Thoracic aorta (tissue), 2 donors: ENCODE measurements around the gene RETREG3. TPM values are rescaled to one million over a fixed set of nuclear protein-coding genes. Genes with fewer than 3 reads are reported as not detected.

Experiments
- ATAC-seq: fragments of 150-250 bp; one replicate; pipeline ENCODE4 v1.8.0; 2017; ENCODE audit warnings: low read depth; ENCODE audit not compliant: insufficient number of reproducible peaks, low FRiP score
- DNase-seq: peaks from one replicate; pipeline ENCODE4 v3.0.0-alpha.2; 2020; ENCODE audit warnings: low spot score
- H3K27ac ChIP-seq, 2 donors: fragments of 200-600 bp; sonication (generic); 1 replicate in 1 of 2; 2 replicates in 1 of 2; pipeline ENCODE4 v1.5.1; 2016; ENCODE audit warnings: mild to moderate bottlenecking in 2 of 2, moderate library complexity in 2 of 2
- H3K27me3 ChIP-seq: fragments of 200-600 bp; sonication (generic); replicated peaks from 2 replicates; pipeline ENCODE4 v1.6.0; 2016; ENCODE audit warnings: mild to moderate bottlenecking; ENCODE audit not compliant: insufficient read depth
- H3K36me3 ChIP-seq: fragments of 200-600 bp; sonication (generic); one replicate; pipeline ENCODE4 v1.5.1; 2016
- H3K4me1 ChIP-seq, 2 donors: fragments of 200-600 bp; sonication (generic); 1 replicate in 1 of 2; 2 replicates in 1 of 2; pipeline versions ENCODE4 v1.5.1 to v1.6.0; 2016; ENCODE audit warnings: low read depth in 2 of 2, mild to moderate bottlenecking in 1 of 2; ENCODE audit not compliant: control insufficient read depth in 1 of 2
- H3K4me3 ChIP-seq: fragments of 200-600 bp; sonication (generic); 2 replicates; pipeline ENCODE4 v1.5.1; 2016; ENCODE audit warnings: mild to moderate bottlenecking
- H3K9me3 ChIP-seq: fragments of 200-600 bp; sonication (generic); 2 replicates; pipeline ENCODE4 v1.5.1; 2016
- total RNA-seq, 2 donors: library from RNA; depleted of rRNA; stranded (reverse); fragments of >200 nt; gene quantifications; one replicate each; pipeline versions ENCODE4 v1.1.0 to v1.2.3, GENCODE V29; 2016
- TF ChIP-seq, protein P1 (sequence below): fragments of 200-600 bp; sonication (generic); IDR thresholded peaks from one replicate; pipeline ENCODE4 v1.5.1; 2019; ENCODE audit warnings: antibody characterized with exemption

Gene RETREG3
- total RNA-seq, 2 donors from 2014 or later, result 49.0 to 60.4 TPM

DNA sequence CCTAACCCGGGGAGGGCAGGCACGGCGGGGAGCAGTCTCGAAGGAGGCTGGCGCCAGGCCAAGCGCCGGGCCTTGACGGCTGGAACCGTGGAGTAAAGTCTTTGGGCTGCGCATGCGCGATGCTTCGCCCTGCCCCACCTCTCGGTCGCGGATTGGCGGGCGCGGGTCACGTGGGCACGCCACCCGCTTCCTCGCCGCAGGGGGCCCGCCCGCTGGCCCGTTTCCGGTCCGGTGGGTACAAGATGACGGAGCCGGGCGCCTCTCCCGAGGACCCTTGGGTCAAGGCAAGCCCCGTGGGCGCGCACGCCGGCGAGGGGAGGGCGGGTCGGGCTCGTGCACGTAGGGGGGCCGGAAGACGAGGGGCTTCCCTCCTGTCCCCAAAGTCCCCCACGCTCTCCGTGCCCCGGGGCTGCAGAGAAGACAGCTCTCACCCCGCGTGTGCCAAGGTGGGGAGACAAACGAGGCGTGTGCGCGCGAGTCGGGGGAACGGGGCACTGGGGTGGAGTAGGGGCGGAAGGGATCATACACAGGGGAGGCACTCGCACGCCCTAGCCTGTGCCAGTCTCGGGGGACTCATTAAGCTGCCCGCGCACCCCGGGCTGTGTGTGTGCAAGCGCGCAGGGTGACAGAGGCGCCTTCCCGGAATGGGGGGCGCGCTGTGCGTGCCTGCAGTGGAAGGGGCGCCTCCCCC lies 42.1 kb downstream of the RETREG3 start, which contains the start of gene MLX:
MLX (plus strand) TSS at position 218 of the 691 bp plus-strand sequence; CDS start at position 243, 25 bp downstream.
- peak within 1 kb of the TSS; percentile 93 to 94 for H3K27ac ChIP-seq
- peaks cover 52% of the 10 kb centered on the region for H3K36me3 ChIP-seq
- ATAC-seq (peak; percentile 60), DNase-seq (peak; percentile 72)
- no peaks in the 10 kb centered on the region for H3K9me3 ChIP-seq
- H3K4me3 ChIP-seq, result peak within 1 kb of the TSS; percentile 91
- TF ChIP-seq, protein P1, sequence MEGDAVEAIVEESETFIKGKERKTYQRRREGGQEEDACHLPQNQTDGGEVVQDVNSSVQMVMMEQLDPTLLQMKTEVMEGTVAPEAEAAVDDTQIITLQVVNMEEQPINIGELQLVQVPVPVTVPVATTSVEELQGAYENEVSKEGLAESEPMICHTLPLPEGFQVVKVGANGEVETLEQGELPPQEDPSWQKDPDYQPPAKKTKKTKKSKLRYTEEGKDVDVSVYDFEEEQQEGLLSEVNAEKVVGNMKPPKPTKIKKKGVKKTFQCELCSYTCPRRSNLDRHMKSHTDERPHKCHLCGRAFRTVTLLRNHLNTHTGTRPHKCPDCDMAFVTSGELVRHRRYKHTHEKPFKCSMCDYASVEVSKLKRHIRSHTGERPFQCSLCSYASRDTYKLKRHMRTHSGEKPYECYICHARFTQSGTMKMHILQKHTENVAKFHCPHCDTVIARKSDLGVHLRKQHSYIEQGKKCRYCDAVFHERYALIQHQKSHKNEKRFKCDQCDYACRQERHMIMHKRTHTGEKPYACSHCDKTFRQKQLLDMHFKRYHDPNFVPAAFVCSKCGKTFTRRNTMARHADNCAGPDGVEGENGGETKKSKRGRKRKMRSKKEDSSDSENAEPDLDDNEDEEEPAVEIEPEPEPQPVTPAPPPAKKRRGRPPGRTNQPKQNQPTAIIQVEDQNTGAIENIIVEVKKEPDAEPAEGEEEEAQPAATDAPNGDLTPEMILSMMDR, result no peak
- peaks cover 23 to 43% of the 10 kb centered on the region in 2 donors for H3K4me1 ChIP-seq
- no peaks in the 10 kb centered on the region for H3K27me3 ChIP-seq

DNA sequence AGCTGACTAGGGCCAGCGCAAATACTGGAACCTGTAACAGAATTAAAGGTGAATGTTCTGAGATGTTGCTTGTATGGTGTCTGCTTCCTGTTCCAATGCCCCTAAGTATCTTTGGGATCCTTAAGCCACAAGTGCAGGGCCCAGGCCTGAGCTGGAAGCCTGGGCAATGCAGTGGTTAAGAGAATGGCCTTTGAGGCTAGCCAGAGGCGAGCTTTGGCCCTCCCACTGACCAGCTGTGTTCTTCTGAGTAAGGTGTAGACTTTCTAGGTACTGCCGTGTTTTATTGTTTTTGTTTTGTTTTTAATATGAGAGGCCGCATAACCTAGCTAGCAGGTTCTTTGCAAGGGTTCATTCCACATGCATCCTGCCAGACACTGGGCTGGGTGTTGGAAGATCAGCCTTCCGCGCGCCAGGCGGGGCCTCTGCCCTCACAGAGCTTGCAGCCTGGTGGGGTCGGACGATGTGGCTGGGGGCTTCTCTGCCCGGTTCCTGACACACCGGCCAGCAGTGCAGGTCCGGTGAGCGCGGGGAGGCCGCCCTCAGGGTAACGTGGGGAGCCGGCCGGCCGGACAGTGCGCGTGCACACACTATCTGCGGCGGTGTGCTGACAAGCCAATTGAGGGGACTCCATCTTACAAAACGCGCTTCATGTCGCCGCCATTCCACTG lies 42.8 kb downstream of the RETREG3 start:
- peaks cover 27 to 47% of the 10 kb centered on the region in 2 donors for H3K4me1 ChIP-seq
- DNase-seq (no peak), ATAC-seq (no peak)
- H3K27me3 ChIP-seq, result no peaks in the 10 kb centered on the region
- H3K9me3 ChIP-seq, result no peaks in the 10 kb centered on the region
- H3K36me3 ChIP-seq, result peaks cover 45% of the 10 kb centered on the region
- H3K4me3 ChIP-seq, result peak overlapping the region; percentile 91
- TF ChIP-seq, protein P1, result no peak
- H3K27ac ChIP-seq, result peak overlapping the region; percentile 93 to 94

DNA sequence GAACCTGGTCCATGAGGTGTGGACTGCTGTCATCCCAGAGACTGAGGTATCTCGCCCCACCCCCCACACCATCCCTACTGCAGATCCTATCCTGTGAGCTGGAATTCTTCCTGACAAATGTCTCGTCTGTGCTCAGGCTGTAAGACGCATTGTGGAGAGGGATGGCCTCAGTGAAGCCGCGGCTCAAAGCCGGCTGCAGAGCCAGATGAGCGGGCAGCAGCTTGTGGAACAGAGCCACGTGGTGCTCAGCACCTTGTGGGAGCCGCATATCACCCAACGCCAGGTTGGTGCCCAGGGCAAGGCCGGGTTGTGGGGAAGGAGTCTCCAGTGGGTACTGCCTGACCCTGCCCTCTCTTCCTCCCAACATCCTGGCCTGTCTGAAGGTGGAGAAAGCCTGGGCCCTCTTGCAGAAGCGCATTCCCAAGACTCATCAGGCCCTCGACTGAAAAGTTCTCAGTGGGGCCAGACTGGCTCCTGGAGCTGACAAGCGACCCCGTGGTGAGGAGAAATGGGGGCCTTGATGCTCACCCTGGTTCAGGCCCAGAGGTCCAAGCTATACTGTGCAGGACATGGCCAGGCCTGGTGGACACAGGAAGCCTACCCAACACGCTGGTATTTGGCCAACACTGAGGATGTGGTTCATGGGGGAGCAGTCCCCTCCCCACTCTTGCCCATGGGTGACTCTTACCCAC lies 43.5 kb downstream of the RETREG3 start:
- Histone ChIP-seq H3K36me3 (peaks cover 38% of the 10 kb centered on the region), H3K27me3 (no peaks in the 10 kb centered on the region), H3K4me3 (no peak overlapping the region)

DNA sequence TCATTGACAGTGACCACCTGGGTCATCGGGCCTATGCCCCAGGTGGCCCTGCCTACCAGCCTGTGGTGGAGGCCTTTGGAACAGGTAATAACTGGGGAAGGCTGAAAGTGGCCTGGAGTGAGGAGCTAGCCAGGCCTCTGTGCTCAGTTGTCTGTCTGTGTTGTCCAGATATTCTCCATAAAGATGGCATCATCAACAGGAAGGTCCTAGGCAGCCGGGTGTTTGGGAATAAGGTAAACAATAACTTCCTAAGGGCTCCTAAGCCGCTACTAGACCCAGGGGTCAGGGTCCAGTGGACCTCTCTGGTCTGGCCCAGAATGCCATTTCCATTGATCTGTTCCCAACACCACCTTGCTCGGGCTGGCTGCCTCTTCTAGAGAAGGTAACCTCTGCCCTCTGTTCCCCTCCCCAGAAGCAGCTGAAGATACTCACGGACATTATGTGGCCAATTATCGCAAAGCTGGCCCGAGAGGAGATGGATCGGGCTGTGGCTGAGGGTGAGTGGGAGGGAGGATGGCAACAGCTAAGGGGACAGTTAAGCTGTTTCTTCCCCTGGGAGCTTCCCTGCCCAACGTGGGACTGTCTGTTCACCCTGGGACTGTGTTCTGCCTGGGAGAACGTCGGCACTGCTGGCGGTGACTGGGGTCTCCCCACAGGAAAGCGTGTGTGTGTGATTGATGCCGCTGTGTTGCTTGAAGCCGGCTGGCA lies 44.2 kb downstream of the RETREG3 start:
- H3K4me3 ChIP-seq, result no peak overlapping the region
- H3K27me3 ChIP-seq, result no peaks in the 10 kb centered on the region
- no peaks in the 10 kb centered on the region for H3K9me3 ChIP-seq
- ATAC-seq, result no peak
- peaks cover 30 to 54% of the 10 kb centered on the region in 2 donors for H3K4me1 ChIP-seq
- H3K27ac ChIP-seq, result no peak overlapping the region
- TF ChIP-seq, protein P1, result no peak
- peaks cover 34% of the 10 kb centered on the region for H3K36me3 ChIP-seq
- no peak for DNase-seq

More for the DNA sequence above, 43.5 kb downstream of the RETREG3 start:
- TF ChIP-seq, protein P1, result no peak
- Histone ChIP-seq H3K27ac (peak overlapping the region; percentile 93 to 94), H3K9me3 (no peaks in the 10 kb centered on the region), H3K4me1 (peaks cover 30 to 52% of the 10 kb centered on the region in 2 donors)
- ATAC-seq (no peak), DNase-seq (no peak)
